Peyer's patch (tissue), 4 donors: ENCODE results near the gene OR10H4. TPM values are rescaled to one million over a fixed set of nuclear protein-coding genes. Genes with fewer than 3 reads are reported as not detected.
"Not testable (repeated sequence)": the region's sequence is repeated elsewhere in the genome, so short reads cannot be mapped to it uniquely, and the experiment has no call there.

Source experiments
- DNase-seq, 3 donors: peaks; one replicate each; pipeline ENCODE4 v3.0.0-alpha.2; 2017 to 2019
- H3K27ac ChIP-seq, 4 donors: fragments of 200-600 bp; sonication (generic); one replicate each; pipeline ENCODE4 v1.5.1; 2016 to 2019
- H3K27me3 ChIP-seq, 2 donors: fragments of 200-600 bp; sonication (generic); one replicate each; pipeline ENCODE4 v1.5.1; 2019
- H3K36me3 ChIP-seq, 3 donors: fragments of 200-600 bp; sonication (generic); one replicate each; pipeline ENCODE4 v1.5.1; 2016 to 2019
- H3K4me1 ChIP-seq, 4 donors: fragments of 200-600 bp; sonication (generic); one replicate each; pipeline ENCODE4 v1.5.1; 2016 to 2019
- H3K4me3 ChIP-seq, 4 donors: fragments of 200-600 bp; sonication (generic); 1 replicate in 3 of 4; 2 replicates in 1 of 4; pipeline ENCODE4 v1.5.1; 2016 to 2019; ENCODE audit warnings: mild to moderate bottlenecking in 1 of 4
- H3K9me3 ChIP-seq, 4 donors: fragments of 200-600 bp; sonication (generic); one replicate each; pipeline ENCODE4 v1.5.1; 2016 to 2019; ENCODE audit warnings: mild to moderate bottlenecking in 1 of 4
- CTCF ChIP-seq, 6 experiments: fragments of 450-650 bp in 4 of 6; fragments of 200-600 bp in 2 of 6; sonication (generic) in 1 of 6; IDR thresholded peaks; one replicate each; pipeline ENCODE4 v1.5.1; 2017 to 2019; ENCODE audit warnings: antibody characterized with exemption in 6 of 6, mild to moderate bottlenecking in 3 of 6, moderate library complexity in 1 of 6
- POLR2A ChIP-seq, 2 donors: fragments of 450-650 bp; IDR thresholded peaks; one replicate each; pipeline ENCODE4 v1.5.1; 2017; ENCODE audit warnings: antibody characterized with exemption in 2 of 2, mild to moderate bottlenecking in 2 of 2, moderate library complexity in 2 of 2
- total RNA-seq, 4 donors: library from RNA; depleted of rRNA; stranded (reverse); fragments of >200 nt; gene quantifications; one replicate each; pipeline ENCODE4 v1.1.0, GENCODE V29; 2016

The OR10H4 gene
- total RNA-seq, 4 donors from 2014 or later = not detected

GRCh38 chr19:15945301-15945700, 3.5 kb upstream of the OR10H4 start:
- H3K4me1 ChIP-seq = no peaks in the 10 kb centered on the region
- peaks cover 0 to 10% (median 2%) of the 10 kb centered on the region in 4 donors for H3K9me3 ChIP-seq
- H3K4me3 ChIP-seq = no peak overlapping the region
- H3K36me3 ChIP-seq = no peaks in the 10 kb centered on the region
- no peak for TF ChIP-seq POLR2A (IDR thresholded peaks at IDR 0.05)
- no peak for TF ChIP-seq CTCF (IDR thresholded peaks at IDR 0.05)
- no peak overlapping the region for H3K27ac ChIP-seq
- no peaks in the 10 kb centered on the region for H3K27me3 ChIP-seq
- DNase-seq = no peak

- Histone ChIP-seq H3K27me3 (no peaks in the 10 kb centered on the region), H3K27ac (no peak overlapping the region), H3K36me3 (no peaks in the 10 kb centered on the region), H3K4me3 (no peak overlapping the region), H3K4me1 (no peaks in the 10 kb centered on the region), H3K9me3 (no peaks in the 10 kb centered on the region)
- DNase-seq = no peak
- TF ChIP-seq CTCF (IDR thresholded peaks at IDR 0.05) (no peak), POLR2A (IDR thresholded peaks at IDR 0.05) (no peak)
These were observed 6.0 kb downstream of the OR10H4 start for GRCh38 chr19:15954820-15955219.

- Histone ChIP-seq H3K27me3 (no peaks in the 10 kb centered on the region), H3K4me3 (no peak overlapping the region), H3K27ac (no peak overlapping the region), H3K36me3 (no peaks in the 10 kb centered on the region), H3K9me3 (no peaks in the 10 kb centered on the region), H3K4me1 (peaks cover 0 to 4% (median 0%) of the 10 kb centered on the region in 4 donors)
- TF ChIP-seq CTCF (IDR thresholded peaks at IDR 0.05) (no peak), POLR2A (IDR thresholded peaks at IDR 0.05) (no peak)
- no peak for DNase-seq
These were observed 13.5 kb downstream of the OR10H4 start for GRCh38 chr19:15962319-15962718.

GRCh38 chr19:15964231-15964630, 15.4 kb downstream of the OR10H4 start:
- no peak overlapping the region for H3K4me3 ChIP-seq
- H3K4me1 ChIP-seq = peaks cover 0 to 4% (median 0%) of the 10 kb centered on the region in 4 donors
- TF ChIP-seq CTCF (IDR thresholded peaks at IDR 0.05) (no peak), POLR2A (IDR thresholded peaks at IDR 0.05) (no peak)
- H3K27ac ChIP-seq = peak overlapping the region in 2 of 4 donors; percentile 66 to 71
- no peaks in the 10 kb centered on the region for H3K36me3 ChIP-seq
- no peaks in the 10 kb centered on the region for H3K27me3 ChIP-seq
- peak in 1 of 3 donors; percentile 58 for DNase-seq
- no peaks in the 10 kb centered on the region for H3K9me3 ChIP-seq

- DNase-seq = no peak
- Histone ChIP-seq H3K4me3 (no peak overlapping the region), H3K27me3 (no peaks in the 10 kb centered on the region), H3K9me3 (no peaks in the 10 kb centered on the region), H3K27ac (no peak overlapping the region), H3K4me1 (no peaks in the 10 kb centered on the region), H3K36me3 (no peaks in the 10 kb centered on the region)
- TF ChIP-seq CTCF (IDR thresholded peaks at IDR 0.05) (peak in 2 of 6 experiments; percentile 41 to 49), POLR2A (IDR thresholded peaks at IDR 0.05) (no peak)
These were observed 22.5 kb downstream of the OR10H4 start for GRCh38 chr19:15971224-15971780.

GRCh38 chr19:15972043-15972442, 23.2 kb downstream of the OR10H4 start:
- H3K9me3 ChIP-seq, H3K27ac ChIP-seq, DNase-seq, H3K4me3 ChIP-seq, H3K36me3 ChIP-seq, H3K27me3 ChIP-seq, H3K4me1 ChIP-seq: not testable (repeated sequence)
